Gastroesophageal sphincter (tissue), 3 donors: Measurements from ENCODE around the gene FAM241B.

ENCODE experiments used
- CTCF ChIP-seq, 4 experiments: fragments of 200-600 bp in 2 of 4; fragments of 450-650 bp in 2 of 4; sonication (generic) in 1 of 4; IDR thresholded peaks; one replicate each; pipeline ENCODE4 v1.5.1; 2017 to 2019; ENCODE audit warnings: antibody characterized with exemption in 4 of 4, mild to moderate bottlenecking in 2 of 4, moderate library complexity in 2 of 4
- EP300 ChIP-seq: sonication (generic); formaldehyde crosslinking; IDR thresholded peaks from one replicate; pipeline ENCODE4 v1.6.1; 2017; ENCODE audit warnings: antibody characterized with exemption, mild to moderate bottlenecking
- POLR2A ChIP-seq, 2 donors: fragments of 450-650 bp; IDR thresholded peaks; one replicate each; pipeline ENCODE4 v1.6.1; 2017; ENCODE audit warnings: antibody characterized with exemption in 2 of 2, mild to moderate bottlenecking in 2 of 2, moderate library complexity in 1 of 2
- POLR2AphosphoS5 ChIP-seq: sonication (generic); formaldehyde crosslinking; IDR thresholded peaks from one replicate; pipeline ENCODE4 v1.6.1; 2017; ENCODE audit warnings: antibody characterized with exemption

- TF ChIP-seq CTCF (IDR thresholded peaks at IDR 0.05) (no peak), POLR2AphosphoS5 (no peak), POLR2A (IDR thresholded peaks at IDR 0.05) (no peak), EP300 (no peak)
Observed at GRCh38 chr10:69646185-69647060, 16.4 kb downstream of the FAM241B start.
